Liver (tissue), 8 donors: Measurements from ENCODE around the gene CCR5AS.

ENCODE experiments used
- DNase-seq: peaks from one replicate; pipeline ENCODE4 v3.0.0-alpha.2; 2017; ENCODE audit warnings: low spot score
- H3K27ac ChIP-seq, 2 donors: one replicate each; pipeline ENCODE4 v1.7.0; 2013; ENCODE audit warnings: inconsistent platforms in 2 of 2, low read length in 2 of 2, control low read depth in 1 of 2, low read depth in 1 of 2, mild to moderate bottlenecking in 1 of 2
- H3K27me3 ChIP-seq, 4 donors: one replicate each; pipeline versions ENCODE4 v1.6.1 to v1.7.0; 2013; ENCODE audit warnings: low read length in 3 of 4, inconsistent platforms in 1 of 4, mild to moderate bottlenecking in 1 of 4, moderate library complexity in 1 of 4; ENCODE audit not compliant: control insufficient read depth in 4 of 4, insufficient read depth in 4 of 4
- H3K36me3 ChIP-seq, 4 donors: one replicate each; pipeline versions ENCODE4 v1.6.1 to v1.7.0; 2013; ENCODE audit warnings: low read length in 3 of 4, mild to moderate bottlenecking in 3 of 4, low read depth in 1 of 4, moderate library complexity in 1 of 4; ENCODE audit not compliant: control insufficient read depth in 4 of 4, insufficient read depth in 3 of 4
- H3K4me1 ChIP-seq, 4 donors: one replicate each; pipeline versions ENCODE4 v1.6.1 to v1.7.0; 2013; ENCODE audit warnings: low read length in 3 of 4, mild to moderate bottlenecking in 3 of 4, moderate library complexity in 1 of 4; ENCODE audit not compliant: control insufficient read depth in 4 of 4, insufficient read depth in 4 of 4
- H3K4me3 ChIP-seq, 3 donors: one replicate each; pipeline versions ENCODE4 v1.6.1 to v1.7.0; 2013; ENCODE audit warnings: low read length in 3 of 3, control low read depth in 1 of 3, low read depth in 1 of 3, mild to moderate bottlenecking in 1 of 3
- H3K9ac ChIP-seq, 2 donors: one replicate each; pipeline ENCODE4 v1.7.0; 2013; ENCODE audit warnings: low read length in 2 of 2, mild to moderate bottlenecking in 2 of 2, moderate library complexity in 2 of 2, control low read depth in 1 of 2, low read depth in 1 of 2
- H3K9me3 ChIP-seq, 4 donors: one replicate each; pipeline versions ENCODE4 v1.6.1 to v1.7.0; 2013; ENCODE audit warnings: low read length in 3 of 4; ENCODE audit not compliant: control insufficient read depth in 4 of 4
- ATF3 ChIP-seq: IDR thresholded peaks from 2 replicates; pipeline ENCODE4 v1.6.1; 2016; ENCODE audit warnings: antibody characterized with exemption
- CTCF ChIP-seq: fragments of 150-350 bp; IDR thresholded peaks from 2 replicates; pipeline ENCODE4 v1.5.1; 2017; ENCODE audit warnings: improper control_type of control experiment, low read depth, low read length; ENCODE audit not compliant: missing input control
- EGR1 ChIP-seq, 2 donors: IDR thresholded peaks; 2 replicates each; pipeline ENCODE4 v1.6.1; 2016 to 2018; ENCODE audit warnings: antibody characterized with exemption in 2 of 2, low read depth in 2 of 2
- FOXA1 ChIP-seq: IDR thresholded peaks from 2 replicates; pipeline ENCODE4 v1.6.1; 2016; ENCODE audit warnings: antibody characterized with exemption
- FOXA2 ChIP-seq: IDR thresholded peaks from 2 replicates; pipeline ENCODE4 v1.6.1; 2016; ENCODE audit warnings: antibody characterized with exemption
- GABPA ChIP-seq, 2 donors: IDR thresholded peaks in 1 of 2; conservative IDR thresholded peaks in 1 of 2; 2 replicates each; pipeline ENCODE4 v1.6.1; 2016; ENCODE audit warnings: antibody characterized with exemption in 2 of 2, mild to moderate bottlenecking in 1 of 2, moderate library complexity in 1 of 2
- HNF4A ChIP-seq, 2 donors: conservative IDR thresholded peaks; 2 replicates each; pipeline ENCODE4 v1.6.1; 2016; ENCODE audit warnings: antibody characterized with exemption in 2 of 2, mild to moderate bottlenecking in 2 of 2
- HNF4G ChIP-seq: IDR thresholded peaks from 2 replicates; pipeline ENCODE4 v1.6.1; 2016; ENCODE audit warnings: antibody characterized with exemption
- JUND ChIP-seq, 2 donors: IDR thresholded peaks; 2 replicates each; pipeline ENCODE4 v1.6.1; 2016; ENCODE audit warnings: antibody characterized with exemption in 2 of 2
- NR2F2 ChIP-seq: IDR thresholded peaks from 2 replicates; pipeline ENCODE4 v1.6.1; 2016; ENCODE audit warnings: antibody characterized with exemption
- RAD21 ChIP-seq, 2 donors: IDR thresholded peaks; 2 replicates each; pipeline ENCODE4 v1.6.1; 2016; ENCODE audit warnings: antibody characterized with exemption in 2 of 2, mild to moderate bottlenecking in 2 of 2
- RXRA ChIP-seq, 2 donors: IDR thresholded peaks; 2 replicates each; pipeline ENCODE4 v1.6.1; 2017 to 2018; ENCODE audit warnings: antibody characterized with exemption in 2 of 2, mild to moderate bottlenecking in 1 of 2
- SP1 ChIP-seq: IDR thresholded peaks from 2 replicates; pipeline ENCODE4 v1.6.1; 2018; ENCODE audit warnings: antibody characterized with exemption, mild to moderate bottlenecking
- TAF1 ChIP-seq: conservative IDR thresholded peaks from 2 replicates; pipeline ENCODE4 v1.6.1; 2016; ENCODE audit warnings: antibody characterized with exemption, mild to moderate bottlenecking
- YY1 ChIP-seq: IDR thresholded peaks from 2 replicates; pipeline ENCODE4 v1.6.1; 2016; ENCODE audit warnings: antibody characterized with exemption, mild to moderate bottlenecking
- ZBTB33 ChIP-seq: IDR thresholded peaks from 2 replicates; pipeline ENCODE4 v1.6.1; 2016; ENCODE audit warnings: antibody characterized with exemption
- WGBS: extraction: QIAGEN DNeasy Blood & Tissue Kit; methylation state at CpG from one replicate; pipeline ENCODE4 v1.1.7; 2013; 5-methylcytosine and 5-hydroxymethylcytosine counted together
- TF ChIP-seq, protein P1 (sequence below): IDR thresholded peaks from 2 replicates; pipeline ENCODE4 v1.6.1; 2016; ENCODE audit warnings: antibody characterized with exemption, mild to moderate bottlenecking
- TF ChIP-seq, protein P2 (sequence below): IDR thresholded peaks from 2 replicates; pipeline ENCODE4 v1.6.1; 2016; ENCODE audit warnings: antibody characterized with exemption
- donor health status: healthy.
- donor health status: healthy.
- donor health status: healthy.
- donor health status: healthy.
- donor health status: healthy.

Gene CCR5AS

GRCh38 chr3:46353090-46353489, 53.8 kb downstream of the CCR5AS start:
- no peak overlapping the region for H3K4me3 ChIP-seq
- WGBS: 77% methylated on average over 4 of the region's 4 CpGs
- H3K4me1 ChIP-seq: no peaks in the 10 kb centered on the region
- H3K27me3 ChIP-seq: peaks cover 0 to 3% (median 0%) of the 10 kb centered on the region in 4 donors
- no peaks in the 10 kb centered on the region for H3K9me3 ChIP-seq
- DNase-seq: no peak
- H3K9ac ChIP-seq: no peak overlapping the region
- no peak overlapping the region for H3K27ac ChIP-seq
- no peak for TF ChIP-seq SP1
- no peak for TF ChIP-seq CTCF
- TF ChIP-seq FOXA2: no peak
- TF ChIP-seq HNF4A (conservative IDR thresholded peaks at IDR 0.05): no peak
- TF ChIP-seq EGR1 (IDR thresholded peaks at IDR 0.05; ENCODE audit: low read depth in 2 of 2): no peak
- TF ChIP-seq, protein P1, sequence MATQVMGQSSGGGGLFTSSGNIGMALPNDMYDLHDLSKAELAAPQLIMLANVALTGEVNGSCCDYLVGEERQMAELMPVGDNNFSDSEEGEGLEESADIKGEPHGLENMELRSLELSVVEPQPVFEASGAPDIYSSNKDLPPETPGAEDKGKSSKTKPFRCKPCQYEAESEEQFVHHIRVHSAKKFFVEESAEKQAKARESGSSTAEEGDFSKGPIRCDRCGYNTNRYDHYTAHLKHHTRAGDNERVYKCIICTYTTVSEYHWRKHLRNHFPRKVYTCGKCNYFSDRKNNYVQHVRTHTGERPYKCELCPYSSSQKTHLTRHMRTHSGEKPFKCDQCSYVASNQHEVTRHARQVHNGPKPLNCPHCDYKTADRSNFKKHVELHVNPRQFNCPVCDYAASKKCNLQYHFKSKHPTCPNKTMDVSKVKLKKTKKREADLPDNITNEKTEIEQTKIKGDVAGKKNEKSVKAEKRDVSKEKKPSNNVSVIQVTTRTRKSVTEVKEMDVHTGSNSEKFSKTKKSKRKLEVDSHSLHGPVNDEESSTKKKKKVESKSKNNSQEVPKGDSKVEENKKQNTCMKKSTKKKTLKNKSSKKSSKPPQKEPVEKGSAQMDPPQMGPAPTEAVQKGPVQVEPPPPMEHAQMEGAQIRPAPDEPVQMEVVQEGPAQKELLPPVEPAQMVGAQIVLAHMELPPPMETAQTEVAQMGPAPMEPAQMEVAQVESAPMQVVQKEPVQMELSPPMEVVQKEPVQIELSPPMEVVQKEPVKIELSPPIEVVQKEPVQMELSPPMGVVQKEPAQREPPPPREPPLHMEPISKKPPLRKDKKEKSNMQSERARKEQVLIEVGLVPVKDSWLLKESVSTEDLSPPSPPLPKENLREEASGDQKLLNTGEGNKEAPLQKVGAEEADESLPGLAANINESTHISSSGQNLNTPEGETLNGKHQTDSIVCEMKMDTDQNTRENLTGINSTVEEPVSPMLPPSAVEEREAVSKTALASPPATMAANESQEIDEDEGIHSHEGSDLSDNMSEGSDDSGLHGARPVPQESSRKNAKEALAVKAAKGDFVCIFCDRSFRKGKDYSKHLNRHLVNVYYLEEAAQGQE: no peak
- TF ChIP-seq RXRA (IDR thresholded peaks at IDR 0.05): no peak
- TF ChIP-seq TAF1: no peak
- no peak for TF ChIP-seq GABPA (IDR thresholded peaks at IDR 0.05 in 1 of 2, conservative IDR thresholded peaks at IDR 0.05 in 1 of 2)
- TF ChIP-seq, protein P2, sequence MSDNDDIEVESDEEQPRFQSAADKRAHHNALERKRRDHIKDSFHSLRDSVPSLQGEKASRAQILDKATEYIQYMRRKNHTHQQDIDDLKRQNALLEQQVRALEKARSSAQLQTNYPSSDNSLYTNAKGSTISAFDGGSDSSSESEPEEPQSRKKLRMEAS: no peak
- no peak for TF ChIP-seq ATF3
- no peak for TF ChIP-seq ZBTB33
- TF ChIP-seq FOXA1: no peak
- TF ChIP-seq NR2F2: no peak
- H3K36me3 ChIP-seq: no peaks in the 10 kb centered on the region

DNA sequence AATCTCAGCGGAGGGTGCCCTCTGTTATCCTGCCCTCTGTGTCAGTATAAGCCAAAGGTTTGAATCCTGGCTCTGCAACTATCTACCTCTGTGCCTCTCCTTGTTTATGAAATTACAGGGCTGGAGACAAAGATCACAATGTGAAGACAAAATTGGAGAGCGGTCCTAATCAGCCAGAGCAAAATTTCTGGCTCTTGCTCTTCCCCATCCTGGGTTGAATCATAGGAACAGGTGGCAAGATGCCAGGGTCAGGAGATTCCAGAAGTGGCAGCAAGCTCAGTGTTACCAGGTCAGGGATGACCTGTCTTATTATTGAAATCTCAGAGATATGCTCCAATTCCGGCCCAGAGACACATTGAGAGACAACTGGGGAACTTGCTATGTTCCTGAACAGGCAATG, 55.2 kb downstream of the CCR5AS start:
- TF ChIP-seq, protein P1: no peak
- TF ChIP-seq RXRA (IDR thresholded peaks at IDR 0.05) (no peak), ZBTB33 (no peak), YY1 (no peak), RAD21 (IDR thresholded peaks at IDR 0.05) (no peak), ATF3 (no peak), HNF4A (conservative IDR thresholded peaks at IDR 0.05) (no peak), TAF1 (no peak), HNF4G (no peak), FOXA1 (no peak), JUND (IDR thresholded peaks at IDR 0.05) (no peak), GABPA (IDR thresholded peaks at IDR 0.05 in 1 of 2, conservative IDR thresholded peaks at IDR 0.05 in 1 of 2) (no peak), FOXA2 (no peak), EGR1 (IDR thresholded peaks at IDR 0.05; ENCODE audit: low read depth in 2 of 2) (no peak)
- 83% methylated on average over 3 of the region's 3 CpGs for WGBS

More for the DNA sequence above, 55.2 kb downstream of the CCR5AS start:
- Histone ChIP-seq H3K27me3 (peaks cover 0 to 3% (median 0%) of the 10 kb centered on the region in 4 donors), H3K9me3 (no peaks in the 10 kb centered on the region), H3K36me3 (no peaks in the 10 kb centered on the region), H3K4me3 (no peak overlapping the region), H3K9ac (no peak overlapping the region), H3K27ac (no peak overlapping the region), H3K4me1 (no peaks in the 10 kb centered on the region)
- DNase-seq: no peak
